Pons (tissue), 1 donor: ENCODE data around the gene POLE4.
A peak's percentile ranks its signal among the peaks of the same experiment; 100 is the strongest.

Experiments
- DNase-seq: peaks from one replicate; pipeline ENCODE4 v3.0.0-alpha.2; 2016; ENCODE audit warnings: low spot score

The POLE4 gene

DNA sequence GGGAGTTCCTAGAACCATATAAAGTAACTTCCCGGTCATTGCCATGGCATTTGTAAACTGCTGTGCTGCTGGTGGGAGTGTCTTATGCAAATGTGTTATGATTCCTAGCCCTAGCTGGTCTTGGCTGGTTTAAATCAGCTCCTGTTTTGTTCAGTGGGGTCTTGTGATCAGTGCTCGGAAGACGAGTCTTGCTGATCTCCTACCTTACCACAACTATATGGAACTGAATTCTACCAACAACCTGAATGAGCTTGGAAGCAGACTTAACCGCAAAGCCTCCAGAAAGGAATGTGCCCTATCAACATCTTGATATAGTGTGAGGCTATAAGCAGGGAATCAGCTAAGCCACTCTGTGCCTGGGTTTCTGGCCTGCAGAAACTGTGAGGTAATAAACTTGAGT lies 33.5 kb downstream of the POLE4 start:
- DNase-seq, result no peak

- DNase-seq, result no peak
These were observed 41.0 kb downstream of the POLE4 start for GRCh38 chr2:74999468-74999867.

DNA sequence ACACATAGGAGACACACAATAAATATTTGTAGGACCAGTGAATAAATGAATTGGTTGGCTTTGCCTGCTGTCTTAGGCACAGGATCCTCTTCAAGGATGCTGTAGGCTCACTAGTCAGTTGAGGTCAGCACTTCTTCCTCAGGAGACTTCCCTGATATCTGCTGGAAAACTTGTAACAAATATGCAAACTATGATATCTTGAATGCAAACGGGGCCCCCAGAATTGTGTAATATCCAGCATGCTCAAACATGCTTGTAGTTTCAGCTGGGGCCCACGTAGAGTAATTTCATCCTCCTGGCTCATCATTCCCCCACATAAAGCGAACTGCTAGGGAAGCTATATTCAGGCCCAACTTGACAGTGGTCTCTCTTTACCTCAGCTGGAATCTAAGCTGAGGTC lies 43.6 kb downstream of the POLE4 start:
- DNase-seq, result no peak

DNA sequence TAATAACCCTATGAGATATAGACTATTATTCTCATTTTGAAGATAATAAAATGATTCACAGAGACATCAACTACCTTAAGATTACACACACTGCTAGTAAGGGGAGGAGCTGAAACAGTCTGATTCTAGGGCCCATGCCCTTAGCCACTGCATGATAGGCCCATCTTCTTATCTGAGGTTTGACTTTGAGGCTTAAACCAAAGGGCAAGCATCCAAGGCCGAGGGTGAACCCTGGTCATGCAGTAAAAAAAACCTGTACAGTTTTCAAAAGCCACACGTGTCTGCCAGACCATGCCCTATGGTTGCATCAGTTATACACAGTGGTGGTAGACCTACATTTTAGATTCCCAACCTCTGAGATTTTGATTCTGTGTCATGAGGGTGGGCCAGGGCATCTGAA lies 44.8 kb downstream of the POLE4 start:
- no peak for DNase-seq

GRCh38 chr2:75003773-75004172 lies 45.3 kb downstream of the POLE4 start:
- no peak for DNase-seq

GRCh38 chr2:75006041-75006440 lies 47.6 kb downstream of the POLE4 start:
- no peak for DNase-seq

DNA sequence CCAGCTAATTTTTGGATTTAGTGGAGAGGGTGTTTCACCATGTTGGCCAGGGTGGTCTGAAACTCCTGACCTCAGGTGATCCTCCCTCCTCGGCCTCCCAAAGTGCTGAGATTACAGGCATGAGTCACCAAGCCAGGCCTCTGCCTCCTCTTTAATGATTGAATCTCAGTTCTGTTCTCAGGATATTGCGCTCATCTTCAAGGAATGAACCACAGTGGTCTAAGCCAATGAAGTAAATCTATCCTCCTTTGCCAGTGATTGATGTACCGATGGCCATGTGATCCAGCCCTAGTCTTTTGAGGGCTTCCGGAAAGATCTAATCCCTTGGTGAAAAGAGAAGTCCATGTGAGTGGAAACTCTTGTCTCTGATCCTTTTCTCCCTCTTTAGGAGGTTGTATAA lies 48.6 kb downstream of the POLE4 start:
- DNase-seq, result no peak

GRCh38 chr2:75007819-75008218 lies 49.4 kb downstream of the POLE4 start:
- DNase-seq, result no peak

- no peak for DNase-seq
These were observed 52.1 kb downstream of the POLE4 start for GRCh38 chr2:75010571-75010970.

DNA sequence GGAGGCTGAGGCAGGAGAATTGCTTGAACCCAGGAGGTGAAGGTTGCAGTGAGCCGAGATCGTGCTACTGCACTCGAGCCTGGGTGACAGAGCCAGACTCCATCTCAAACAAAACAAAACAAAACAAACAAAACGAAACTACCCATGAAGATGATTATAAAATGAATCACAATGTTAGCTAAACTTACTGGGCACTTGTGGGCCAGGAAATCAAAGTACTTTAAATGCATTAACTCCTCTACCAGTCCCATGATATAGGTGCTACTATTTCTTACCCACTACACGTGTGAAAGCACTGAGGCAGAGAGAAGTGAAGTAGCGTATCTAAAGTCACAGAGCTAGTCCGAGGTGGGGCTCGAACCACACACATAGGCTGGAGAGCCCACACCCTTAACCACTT lies 53.6 kb downstream of the POLE4 start:
- DNase-seq, result no peak

DNA sequence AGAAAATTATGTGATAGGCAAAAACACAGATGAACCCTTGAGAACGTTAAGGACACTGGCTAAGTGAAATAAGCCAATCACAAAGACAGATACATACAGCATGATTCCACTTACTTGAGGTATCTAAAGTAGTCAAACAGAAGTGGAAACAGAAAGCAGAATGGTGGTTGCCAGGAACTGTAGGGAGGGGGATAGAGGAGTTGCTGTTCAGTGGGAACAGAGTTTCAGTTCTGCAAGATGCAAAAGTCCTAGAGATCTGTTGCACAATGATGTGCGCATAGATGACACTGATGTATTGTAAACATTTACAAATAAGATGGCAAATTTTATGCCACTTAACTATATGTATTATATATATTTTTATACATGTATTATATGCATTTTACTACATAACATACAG lies 59.7 kb downstream of the POLE4 start:
- DNase-seq, result peak; percentile 50
